Embryonic facial prominence (tissue), 1 donor: ENCODE results near the gene ATP5IF1.

Experiments used
- DNase-seq: peaks from one replicate; pipeline ENCODE4 v3.0.0-alpha.2; 2016; ENCODE audit errors: extremely low spot score

The ATP5IF1 gene

GRCh38 chr1:28265577-28265976 is 29.7 kb downstream of the ATP5IF1 start:
- DNase-seq, result no peak

DNA sequence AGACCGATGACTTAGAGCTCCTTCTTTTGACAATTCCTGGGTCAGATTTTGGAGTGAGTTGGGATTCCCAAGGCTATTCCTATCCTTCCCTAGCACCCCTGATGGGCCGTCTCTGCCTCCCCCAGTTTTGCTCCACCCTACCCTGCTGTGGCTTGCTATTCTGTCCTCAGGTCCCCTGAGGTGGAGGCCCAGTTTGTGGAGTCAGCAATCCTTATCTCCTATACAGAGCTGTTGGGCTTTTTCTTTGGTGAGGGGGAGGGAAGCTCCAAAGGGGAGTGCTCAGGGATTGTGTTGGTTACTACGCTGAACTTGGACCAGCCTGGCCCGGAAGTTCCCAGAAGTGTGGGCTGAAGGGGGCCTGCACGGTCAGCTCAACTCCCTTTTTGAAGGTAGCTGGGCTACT is 31.0 kb downstream of the ATP5IF1 start:
- no peak for DNase-seq

DNA sequence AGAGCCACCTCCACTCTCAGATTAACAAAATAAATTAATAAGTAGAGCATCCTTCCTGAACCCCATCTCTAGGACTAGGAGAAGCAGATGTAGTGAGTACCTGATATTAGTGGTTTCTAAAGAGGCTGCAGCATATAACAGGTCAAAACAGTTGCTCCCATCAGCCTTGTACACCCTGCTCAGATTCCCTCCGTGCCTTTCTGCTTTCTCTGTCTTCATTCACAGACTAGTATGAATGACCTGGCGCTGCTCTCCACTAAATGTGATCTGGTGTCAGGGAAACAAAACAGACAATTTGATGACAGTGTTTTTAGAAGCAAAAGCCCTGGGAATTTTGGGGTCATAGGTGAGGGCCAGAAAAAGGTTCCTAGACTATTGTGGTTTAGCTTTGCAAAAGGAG is 31.7 kb downstream of the ATP5IF1 start:
- no peak for DNase-seq

DNA sequence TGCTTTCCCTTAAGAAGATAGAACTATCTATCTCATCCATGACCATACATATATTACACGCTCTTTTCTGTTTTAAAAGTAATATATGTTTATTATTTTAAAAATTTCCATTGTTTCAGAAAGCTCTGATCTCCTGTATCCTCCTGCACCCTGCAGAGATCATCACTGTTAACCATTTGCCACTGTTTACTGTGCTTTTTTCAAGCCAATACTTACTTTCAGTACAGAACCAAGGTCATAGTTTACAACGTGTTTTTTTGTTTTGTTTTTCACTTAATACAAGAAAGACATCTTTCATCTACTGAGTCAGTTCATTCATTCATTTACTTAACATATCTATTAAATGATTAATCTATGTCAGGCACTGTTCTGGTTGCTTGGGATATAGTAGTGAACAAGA is 33.6 kb downstream of the ATP5IF1 start:
- DNase-seq, result no peak

DNA sequence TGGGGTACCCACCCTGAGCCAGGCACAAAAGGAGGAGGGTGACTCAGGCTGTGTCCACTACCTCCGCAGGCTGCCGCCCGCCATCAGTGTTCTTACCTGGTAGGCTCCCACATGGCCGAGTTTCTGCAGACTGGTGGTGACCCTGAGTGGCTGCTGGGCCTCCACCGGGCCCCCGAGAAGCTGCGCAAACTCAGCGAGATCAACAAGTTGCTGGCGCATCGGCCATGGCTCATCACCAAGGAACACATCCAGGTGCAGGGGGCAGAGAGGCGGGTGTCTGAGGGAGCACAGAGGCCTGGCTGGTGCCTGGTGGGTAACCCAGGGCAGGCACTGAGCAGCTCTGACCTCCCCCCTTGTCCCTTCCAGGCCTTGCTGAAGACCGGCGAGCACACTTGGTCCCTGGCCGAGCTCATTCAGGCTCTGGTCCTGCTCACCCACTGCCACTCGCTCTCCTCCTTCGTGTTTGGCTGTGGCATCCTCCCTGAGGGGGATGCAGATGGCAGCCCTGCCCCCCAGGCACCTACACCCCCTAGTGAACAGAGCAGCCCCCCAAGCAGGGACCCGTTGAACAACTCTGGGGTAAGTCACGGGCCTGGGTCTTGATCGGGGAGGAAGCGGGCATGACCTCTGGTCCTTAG is 36.4 kb downstream of the ATP5IF1 start:
- DNase-seq, result no peak

GRCh38 chr1:28273216-28273860 is 37.4 kb downstream of the ATP5IF1 start:
- no peak for DNase-seq

DNA sequence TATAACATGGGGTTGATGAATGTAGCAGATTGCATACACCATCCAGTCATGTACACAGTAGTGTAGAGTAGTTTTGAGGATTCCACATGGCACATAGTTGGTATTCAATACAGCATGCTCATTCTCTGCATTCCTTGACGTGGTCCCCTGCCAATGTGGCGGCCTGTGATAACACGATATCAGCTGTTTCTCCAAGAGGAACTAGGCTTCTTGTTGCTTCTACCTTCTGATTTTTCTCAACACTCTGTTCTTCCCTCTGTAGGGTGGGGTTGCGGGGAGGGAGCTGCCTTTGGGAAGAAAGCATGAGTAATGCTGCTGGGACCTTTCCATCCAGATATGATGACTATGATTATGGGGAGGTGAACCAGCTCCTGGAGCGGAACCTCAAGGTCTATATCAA is 42.8 kb downstream of the ATP5IF1 start:
- DNase-seq, result no peak

GRCh38 chr1:28279721-28280120 is 43.8 kb downstream of the ATP5IF1 start:
- DNase-seq, result no peak

DNA sequence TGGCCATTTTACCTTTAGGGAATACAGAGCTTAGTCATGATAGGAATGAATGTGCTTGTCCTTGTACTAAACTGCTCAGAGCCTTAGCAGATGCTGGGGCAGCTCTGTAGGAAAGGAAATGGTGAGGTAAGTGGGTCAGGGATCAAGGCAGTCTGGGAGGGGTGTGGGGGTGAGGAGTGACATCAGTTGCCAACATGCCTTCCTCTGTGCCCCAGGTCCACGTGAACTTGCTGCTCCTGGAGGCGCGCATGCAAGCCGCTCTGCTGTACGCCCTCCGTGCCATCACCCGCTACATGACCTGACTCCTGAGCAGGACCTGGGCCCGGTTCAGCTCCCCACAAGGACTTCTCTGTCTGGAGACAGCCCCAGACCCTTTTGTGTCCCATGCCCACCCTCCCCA is 44.6 kb downstream of the ATP5IF1 start:
- no peak for DNase-seq

DNA sequence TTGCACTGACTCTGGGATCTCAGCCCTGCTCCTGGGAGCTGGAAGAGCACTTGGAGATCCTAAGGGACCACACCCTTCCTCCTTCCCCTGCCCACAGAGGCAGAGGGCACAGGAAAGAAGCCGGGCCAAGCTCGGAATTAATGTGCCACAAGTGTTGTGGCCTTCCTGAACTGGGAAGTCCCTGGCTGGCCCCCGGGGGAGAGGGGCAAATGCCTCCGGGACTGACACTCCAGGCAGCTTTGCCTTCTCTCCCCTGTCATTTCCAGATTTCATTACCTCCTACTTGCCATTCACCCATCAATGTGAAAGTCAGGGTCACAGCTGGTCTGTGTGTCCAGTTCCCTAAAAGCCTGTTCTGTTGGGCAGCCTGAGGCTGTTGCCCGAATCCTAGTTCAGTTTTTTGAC is 45.1 kb downstream of the ATP5IF1 start:
- DNase-seq, result no peak

DNA sequence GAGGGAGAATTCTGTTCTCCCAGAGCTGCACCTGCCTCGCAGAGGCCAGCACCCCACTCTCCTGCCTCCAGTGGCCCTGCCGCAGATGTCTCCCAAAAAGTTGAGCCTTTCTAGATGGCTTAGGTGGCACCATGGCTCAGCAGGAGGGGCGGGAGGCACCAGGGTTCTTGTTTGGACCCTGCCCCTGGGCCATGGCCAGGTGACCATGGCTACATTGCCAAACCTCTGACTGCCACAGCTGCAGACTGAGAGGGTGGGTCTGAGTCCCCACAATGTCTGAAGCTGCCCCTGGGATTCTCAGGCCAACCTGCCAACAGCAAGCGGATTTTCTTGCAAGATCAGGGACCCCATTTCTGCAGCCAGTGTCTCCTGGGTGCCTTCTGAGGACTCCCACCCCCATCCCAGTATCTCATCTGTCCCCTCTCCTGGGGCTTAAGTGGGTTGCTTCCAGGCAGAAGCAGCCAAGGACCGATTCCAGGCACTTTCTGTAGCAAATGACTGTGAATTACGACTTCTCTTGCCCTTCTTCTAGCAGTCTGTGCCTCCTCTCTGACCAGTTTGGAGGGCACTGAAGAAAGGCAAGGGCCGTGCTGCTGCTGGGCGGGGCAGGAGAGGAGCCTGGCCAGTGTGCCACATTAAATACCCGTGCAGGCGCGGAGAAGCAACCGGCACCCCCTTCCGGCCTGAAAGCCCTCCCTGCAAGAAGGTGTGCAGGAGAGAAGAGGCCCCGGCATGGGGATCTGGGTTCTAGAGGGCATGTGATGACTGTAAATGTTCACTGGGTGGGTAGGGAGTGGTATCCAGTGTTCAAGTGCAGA is 45.9 kb downstream of the ATP5IF1 start:
- no peak for DNase-seq

- DNase-seq, result no peak
Measured at GRCh38 chr1:28282426-28283407, 46.8 kb downstream of the ATP5IF1 start.

GRCh38 chr1:28286111-28286510 is 50.2 kb downstream of the ATP5IF1 start:
- no peak for DNase-seq
